Lower lobe of right lung (tissue), 2 donors: ENCODE measurements around the gene NOTUM. TPM values are rescaled to one million over a fixed set of nuclear protein-coding genes. Genes with fewer than 3 reads are reported as not detected.

Source experiments
- ATAC-seq, 2 donors: fragments of 200-7000 bp; cut with Tn5 transposase; one replicate each; pipeline ENCODE4 v1.9.1; 2020 to 2022; ENCODE audit warnings: mild to moderate bottlenecking in 2 of 2, moderate library complexity in 2 of 2
- DNase-seq: peaks from one replicate; pipeline ENCODE4 v3.0.0-alpha.2; 2020
- H3K27ac ChIP-seq: fragments of 200-600 bp; one replicate; pipeline ENCODE4 v1.8.0; 2022
- H3K27me3 ChIP-seq: fragments of 200-600 bp; one replicate; pipeline ENCODE4 v1.8.0; 2022; ENCODE audit warnings: low read depth
- H3K36me3 ChIP-seq: fragments of 200-600 bp; one replicate; pipeline ENCODE4 v1.8.0; 2022; ENCODE audit warnings: mild to moderate bottlenecking
- H3K4me1 ChIP-seq: fragments of 200-600 bp; one replicate; pipeline ENCODE4 v1.8.0; 2022
- H3K4me3 ChIP-seq: fragments of 200-600 bp; one replicate; pipeline ENCODE4 v1.8.0; 2022; ENCODE audit warnings: mild to moderate bottlenecking
- H3K9me3 ChIP-seq: fragments of 200-600 bp; one replicate; pipeline ENCODE4 v1.8.0; 2022
- CTCF ChIP-seq: fragments of 200-600 bp; IDR thresholded peaks from one replicate; pipeline ENCODE4 v1.8.0; 2022; ENCODE audit warnings: antibody characterized with exemption, mild to moderate bottlenecking
- intact Hi-C: fragments of 100-400 bp; cut with DNase I; formaldehyde crosslinking; loops from one replicate; pipeline ENCODE4 v1.11.0; 2022
- total RNA-seq: library from RNA; stranded (reverse); fragmentation: NEBNext Ultra II Directional; extraction: Animal tissue kit (Norgen Biotek cat#: 25700); gene quantifications from one replicate; pipeline ENCODE4 v1.2.1, GENCODE V29; 2021
- donor health status: DM: no; HTN: yes; CAD: no; lungs with severe emphysema.

Gene NOTUM
- total RNA-seq, 1 donor from 2014 or later: 4.4 TPM

GRCh38 chr17:81967533-81968395, 6.8 kb upstream of the NOTUM start:
- intact Hi-C loops: no loop called here
- H3K4me3 ChIP-seq: peak overlapping the region; percentile 31
- no peaks in the 10 kb centered on the region for H3K9me3 ChIP-seq
- DNase-seq (peak; percentile 88), ATAC-seq (peak; percentile 90 to 92)
- no peak for TF ChIP-seq CTCF
- no peaks in the 10 kb centered on the region for H3K36me3 ChIP-seq
- H3K27ac ChIP-seq: peak overlapping the region; percentile 65
- H3K4me1 ChIP-seq: peaks cover 35% of the 10 kb centered on the region
- peaks cover 6% of the 10 kb centered on the region for H3K27me3 ChIP-seq

GRCh38 chr17:81967244-81967532, 6.2 kb upstream of the NOTUM start:
- Histone ChIP-seq H3K27me3 (peaks cover 12% of the 10 kb centered on the region), H3K4me3 (peak overlapping the region; percentile 31), H3K27ac (peak overlapping the region; percentile 65), H3K4me1 (peaks cover 35% of the 10 kb centered on the region), H3K9me3 (no peaks in the 10 kb centered on the region), H3K36me3 (no peaks in the 10 kb centered on the region)
- intact Hi-C loops: no loop called here
- ATAC-seq: peak; percentile 2 to 13
- DNase-seq: no peak
- TF ChIP-seq CTCF: no peak

- peak; percentile 69 for DNase-seq
- H3K27me3 ChIP-seq: peaks cover 18% of the 10 kb centered on the region
- H3K27ac ChIP-seq: peak overlapping the region; percentile 65
- no peak overlapping the region for H3K4me3 ChIP-seq
- ATAC-seq: peak; percentile 60 to 74
- peaks cover 35% of the 10 kb centered on the region for H3K4me1 ChIP-seq
- no peaks in the 10 kb centered on the region for H3K9me3 ChIP-seq
- TF ChIP-seq CTCF: no peak
- intact Hi-C loops: no loop called here
- no peaks in the 10 kb centered on the region for H3K36me3 ChIP-seq
Measured at GRCh38 chr17:81966343-81967243, 5.6 kb upstream of the NOTUM start.

DNA sequence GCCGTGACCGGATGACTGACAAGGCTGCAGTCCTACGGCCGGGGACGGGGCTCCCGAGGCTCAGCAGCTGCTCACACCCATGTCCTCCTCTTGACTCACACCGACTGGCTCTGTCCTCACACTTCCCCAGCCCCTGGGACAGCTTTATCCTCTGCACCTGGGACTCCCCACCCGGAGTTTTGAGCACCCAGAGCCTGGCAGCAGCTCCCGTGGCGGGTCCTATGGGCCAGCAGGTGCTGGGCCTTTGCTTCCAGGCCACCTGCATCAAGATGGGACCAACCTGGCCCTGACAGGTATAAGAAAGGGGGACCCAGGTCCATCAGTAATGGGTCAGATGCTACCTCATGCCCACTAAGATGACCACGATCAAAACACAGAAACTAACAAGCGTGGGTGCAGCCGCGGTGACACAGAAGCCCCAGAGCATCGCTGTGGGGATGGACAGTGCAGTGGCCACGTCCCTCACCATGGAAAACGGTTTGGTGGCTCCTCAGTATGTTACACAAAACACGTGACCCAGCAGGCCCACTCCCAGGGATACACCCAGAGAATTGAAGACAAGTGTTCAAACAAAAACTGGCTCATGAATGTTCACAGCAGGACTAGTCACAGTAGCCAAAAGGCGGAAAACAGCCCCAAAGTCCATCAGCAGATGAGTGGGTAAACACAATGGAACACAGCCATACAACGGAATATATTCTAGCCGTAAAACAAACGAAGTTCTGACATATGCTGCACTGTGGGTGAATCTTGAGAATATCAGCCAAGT, 3.3 kb upstream of the NOTUM start:
- Histone ChIP-seq H3K4me3 (no peak overlapping the region), H3K9me3 (no peaks in the 10 kb centered on the region), H3K27ac (no peak overlapping the region), H3K36me3 (no peaks in the 10 kb centered on the region), H3K4me1 (peaks cover 45% of the 10 kb centered on the region), H3K27me3 (peaks cover 31% of the 10 kb centered on the region)
- DNase-seq (no peak), ATAC-seq (no peak)
- intact Hi-C loops: no loop called here
- no peak for TF ChIP-seq CTCF
